BLaER1 (cell line): Measurements from ENCODE around the gene MYO3B.

Experiments
- H3K27ac ChIP-seq: shearing (Covaris generic); formaldehyde crosslinking; 2 replicates; pipeline ENCODE4 v1.8.1; 2022
- H3K27me3 ChIP-seq: shearing (Covaris generic); formaldehyde crosslinking; 2 replicates; pipeline ENCODE4 v1.8.1; 2022
- H3K36me3 ChIP-seq: shearing (Covaris generic); formaldehyde crosslinking; 2 replicates; pipeline ENCODE4 v1.8.1; 2022
- H3K4me1 ChIP-seq: shearing (Covaris generic); formaldehyde crosslinking; 2 replicates; pipeline ENCODE4 v1.8.1; 2022
- H3K4me2 ChIP-seq: shearing (Covaris generic); formaldehyde crosslinking; 2 replicates; pipeline ENCODE4 v1.8.1; 2022
- H3K4me3 ChIP-seq: shearing (Covaris generic); formaldehyde crosslinking; 2 replicates; pipeline ENCODE4 v1.8.1; 2022
- H3K9ac ChIP-seq: shearing (Covaris generic); formaldehyde crosslinking; 2 replicates; pipeline ENCODE4 v1.8.1; 2022
- H3K9me3 ChIP-seq: shearing (Covaris generic); formaldehyde crosslinking; 2 replicates; pipeline ENCODE4 v1.8.1; 2022
- H4K20me1 ChIP-seq: shearing (Covaris generic); formaldehyde crosslinking; 2 replicates; pipeline ENCODE4 v1.8.1; 2022
- Cebpa-rat ChIP-seq: shearing (Covaris generic); IDR thresholded peaks from 2 replicates; pipeline ENCODE4 v1.8.1; 2022

Gene MYO3B

DNA sequence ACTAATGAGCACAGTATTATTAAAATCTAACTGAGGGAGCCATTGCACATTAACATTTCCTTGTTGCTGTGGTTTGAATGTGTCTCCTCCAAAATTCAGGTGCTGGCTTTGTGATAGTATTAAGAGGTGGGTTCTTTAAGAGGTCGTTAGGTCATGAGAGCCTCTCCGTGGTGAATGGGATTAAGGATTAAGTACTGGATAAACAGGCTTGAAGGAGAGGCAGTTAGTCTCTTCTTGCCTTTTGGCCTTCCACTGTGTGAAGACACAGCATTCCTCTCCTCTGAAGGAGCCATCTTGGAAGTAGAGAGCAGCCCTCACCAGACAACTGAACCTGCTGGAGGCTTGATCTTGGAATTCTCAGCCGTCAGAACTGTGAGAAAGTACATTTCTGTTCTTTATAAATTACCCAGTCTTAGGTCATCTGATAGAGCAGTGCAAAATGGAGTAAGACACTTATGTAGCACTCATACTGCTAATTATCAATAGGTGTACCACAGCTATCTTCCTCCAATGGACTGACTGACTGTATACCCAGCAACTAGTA lies 182.7 kb downstream of the MYO3B start:
- H3K4me1 ChIP-seq, result 0 out of 2 replicates have a peak, but pooled peaks cover 4% of the 10 kb centered on the region
- H3K36me3 ChIP-seq, result no peaks in the 10 kb centered on the region
- H3K4me3 ChIP-seq, result no peak overlapping the region

DNA sequence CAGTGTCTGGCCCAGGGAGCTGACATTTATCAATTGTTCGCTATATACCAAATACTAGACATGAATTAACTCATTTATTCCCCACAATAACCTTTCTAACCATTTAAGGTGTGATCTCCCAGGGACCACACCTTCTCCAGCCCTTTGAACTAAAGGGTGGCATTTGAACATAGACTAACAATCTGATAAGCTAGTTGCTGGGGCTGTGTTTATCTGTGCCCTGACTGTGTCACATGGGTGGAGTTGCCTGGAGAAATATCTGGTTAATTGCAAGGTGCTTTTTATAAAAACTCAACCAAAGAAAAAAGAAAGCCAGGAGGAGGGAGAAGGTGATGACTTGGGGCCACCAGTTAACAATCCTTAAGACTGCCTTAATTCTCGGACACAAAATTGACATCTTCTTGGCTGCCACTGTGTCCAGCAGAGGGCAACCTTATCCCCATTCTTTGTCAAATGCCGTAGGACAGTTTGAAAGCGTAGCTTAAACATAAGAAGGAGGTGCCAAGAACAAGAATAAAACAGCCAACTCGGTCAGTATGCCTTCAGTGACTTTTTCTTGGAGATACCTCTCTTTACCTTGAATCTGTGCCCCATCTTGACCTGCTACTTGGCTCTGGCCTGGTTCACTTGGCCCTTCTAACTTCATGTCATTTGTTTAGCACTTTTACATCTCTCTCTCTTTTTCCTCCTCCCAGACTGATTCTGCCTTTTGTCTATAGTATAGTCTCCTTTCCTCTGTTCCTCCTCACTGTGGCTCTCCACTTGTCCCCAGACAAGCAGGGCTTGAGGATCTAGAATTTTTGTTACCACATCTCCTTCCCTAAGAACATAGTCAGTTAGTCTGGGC lies 183.4 kb downstream of the MYO3B start:
- Histone ChIP-seq H3K27me3 (no peaks in the 10 kb centered on the region), H3K4me1 (0 out of 2 replicates have a peak, but pooled peaks cover 4% of the 10 kb centered on the region), H3K4me2 (no peak overlapping the region), H3K36me3 (no peaks in the 10 kb centered on the region), H3K9ac (no peak overlapping the region), H4K20me1 (no peaks in the 10 kb centered on the region), H3K9me3 (no peaks in the 10 kb centered on the region), H3K4me3 (no peak overlapping the region), H3K27ac (no peak overlapping the region)
- TF ChIP-seq Cebpa-rat, result no peak

More for the DNA sequence above, 182.7 kb downstream of the MYO3B start:
- H3K27ac ChIP-seq, result no peak overlapping the region
- H3K27me3 ChIP-seq, result no peaks in the 10 kb centered on the region
- no peaks in the 10 kb centered on the region for H4K20me1 ChIP-seq
- H3K9ac ChIP-seq, result no peak overlapping the region
- TF ChIP-seq Cebpa-rat, result no peak
- H3K4me2 ChIP-seq, result no peak overlapping the region
- H3K9me3 ChIP-seq, result no peaks in the 10 kb centered on the region

GRCh38 chr2:170362313-170362870 lies 184.4 kb downstream of the MYO3B start:
- Histone ChIP-seq H3K4me2 (no peak overlapping the region), H4K20me1 (no peaks in the 10 kb centered on the region), H3K4me1 (0 out of 2 replicates have a peak, but pooled peaks cover 4% of the 10 kb centered on the region), H3K4me3 (no peak overlapping the region), H3K27ac (no peak overlapping the region), H3K36me3 (no peaks in the 10 kb centered on the region), H3K9ac (no peak overlapping the region), H3K27me3 (no peaks in the 10 kb centered on the region), H3K9me3 (no peaks in the 10 kb centered on the region)
- no peak for TF ChIP-seq Cebpa-rat

- no peak overlapping the region for H3K27ac ChIP-seq
- no peak for TF ChIP-seq Cebpa-rat
- no peaks in the 10 kb centered on the region for H3K36me3 ChIP-seq
- H3K4me3 ChIP-seq, result no peak overlapping the region
- H3K4me2 ChIP-seq, result no peak overlapping the region
- no peaks in the 10 kb centered on the region for H3K9me3 ChIP-seq
- no peak overlapping the region for H3K9ac ChIP-seq
- no peaks in the 10 kb centered on the region for H3K27me3 ChIP-seq
- no peaks in the 10 kb centered on the region for H4K20me1 ChIP-seq
- 0 out of 2 replicates have a peak, but pooled peaks cover 4% of the 10 kb centered on the region for H3K4me1 ChIP-seq
Observed at GRCh38 chr2:170362871-170363631, 185.1 kb downstream of the MYO3B start.

GRCh38 chr2:170365003-170365402 lies 187.1 kb downstream of the MYO3B start:
- Histone ChIP-seq H3K9ac (no peak overlapping the region), H3K9me3 (no peaks in the 10 kb centered on the region), H3K27ac (no peak overlapping the region), H3K4me1 (0 out of 2 replicates have a peak, but pooled peaks cover 4% of the 10 kb centered on the region), H3K27me3 (no peaks in the 10 kb centered on the region), H3K36me3 (no peaks in the 10 kb centered on the region), H3K4me3 (no peak overlapping the region), H4K20me1 (no peaks in the 10 kb centered on the region), H3K4me2 (no peak overlapping the region)
- TF ChIP-seq Cebpa-rat, result no peak

- TF ChIP-seq Cebpa-rat, result no peak
- no peaks in the 10 kb centered on the region for H3K9me3 ChIP-seq
- H3K4me3 ChIP-seq, result no peak overlapping the region
- H4K20me1 ChIP-seq, result no peaks in the 10 kb centered on the region
- H3K36me3 ChIP-seq, result no peaks in the 10 kb centered on the region
- no peaks in the 10 kb centered on the region for H3K27me3 ChIP-seq
- no peak overlapping the region for H3K9ac ChIP-seq
- H3K4me2 ChIP-seq, result no peak overlapping the region
- peaks cover 10% of the 10 kb centered on the region for H3K4me1 ChIP-seq
- H3K27ac ChIP-seq, result no peak overlapping the region
Observed at GRCh38 chr2:170365686-170366085, 187.7 kb downstream of the MYO3B start.

- 0 out of 2 replicates have a peak overlapping the region, but pooled peaks have one; percentile 3 for H3K4me2 ChIP-seq
- H3K36me3 ChIP-seq, result no peaks in the 10 kb centered on the region
- H3K9ac ChIP-seq, result no peak overlapping the region
- no peak for TF ChIP-seq Cebpa-rat
- peaks cover 16% of the 10 kb centered on the region for H3K4me1 ChIP-seq
- no peaks in the 10 kb centered on the region for H3K9me3 ChIP-seq
- no peak overlapping the region for H3K27ac ChIP-seq
- H4K20me1 ChIP-seq, result no peaks in the 10 kb centered on the region
- no peaks in the 10 kb centered on the region for H3K27me3 ChIP-seq
- no peak overlapping the region for H3K4me3 ChIP-seq
Observed at GRCh38 chr2:170368370-170368769, 190.4 kb downstream of the MYO3B start.

GRCh38 chr2:170369228-170369627 lies 191.3 kb downstream of the MYO3B start:
- no peaks in the 10 kb centered on the region for H3K9me3 ChIP-seq
- H3K4me1 ChIP-seq, result peaks cover 16% of the 10 kb centered on the region
- H4K20me1 ChIP-seq, result no peaks in the 10 kb centered on the region
- H3K4me2 ChIP-seq, result no peak overlapping the region
- no peak for TF ChIP-seq Cebpa-rat
- no peak overlapping the region for H3K9ac ChIP-seq
- no peak overlapping the region for H3K4me3 ChIP-seq
- H3K36me3 ChIP-seq, result no peaks in the 10 kb centered on the region
- no peak overlapping the region for H3K27ac ChIP-seq
- H3K27me3 ChIP-seq, result no peaks in the 10 kb centered on the region

DNA sequence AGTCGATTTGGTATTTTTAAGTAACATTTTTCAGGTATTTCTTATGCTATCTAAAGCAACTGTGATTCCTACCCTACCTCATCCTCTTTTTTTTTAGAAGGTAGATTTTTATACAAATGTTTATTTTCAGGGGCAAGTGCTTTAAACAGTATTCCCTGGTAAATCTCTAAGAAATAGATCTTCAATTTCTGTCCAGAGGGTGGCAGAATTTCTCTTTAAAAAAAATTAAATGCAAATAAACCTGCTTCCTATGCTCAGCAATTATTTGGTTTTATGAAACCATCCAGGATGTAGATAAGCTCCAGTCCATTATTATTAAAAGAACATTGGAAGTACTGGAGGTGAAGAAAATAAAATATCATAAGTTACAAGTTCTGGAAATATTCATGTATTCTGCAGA lies 191.9 kb downstream of the MYO3B start:
- Histone ChIP-seq H3K27ac (no peak overlapping the region), H3K27me3 (no peaks in the 10 kb centered on the region), H3K4me2 (no peak overlapping the region), H3K9ac (no peak overlapping the region), H4K20me1 (no peaks in the 10 kb centered on the region), H3K36me3 (no peaks in the 10 kb centered on the region), H3K4me3 (no peak overlapping the region), H3K9me3 (no peaks in the 10 kb centered on the region), H3K4me1 (peaks cover 16% of the 10 kb centered on the region)
- TF ChIP-seq Cebpa-rat, result no peak
